ENCODE results near the gene RAD23A. TPM values are rescaled to one million over a fixed set of nuclear protein-coding genes. Genes with fewer than 3 reads are reported as not detected.

Gene RAD23A
- total and polyA plus RNA-seq, 2 donors (not counting 3 experiments of a cell fraction or from before 2014, with no cell fraction given), result 66.9 to 102 TPM

DNA sequence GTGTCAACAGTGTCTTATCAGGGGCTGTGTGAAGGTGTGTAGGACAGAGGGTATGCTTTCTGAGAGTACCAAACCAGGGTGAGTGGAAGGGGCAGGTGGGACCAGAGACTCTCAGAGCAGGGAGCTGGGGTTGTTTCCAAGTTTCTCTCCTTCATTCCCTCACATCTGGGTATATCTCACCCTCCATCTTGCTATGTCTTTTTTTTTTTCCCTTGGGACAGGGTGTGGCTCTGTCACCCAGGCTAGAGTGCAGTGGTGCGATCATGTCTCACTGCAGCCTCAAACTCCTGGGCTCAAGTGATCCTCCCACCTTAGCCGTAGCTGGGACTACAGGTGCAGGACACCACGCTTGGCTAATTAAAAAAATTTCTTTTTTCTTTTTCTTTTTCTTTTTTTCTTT, 34.3 kb downstream of the RAD23A start:
- Histone ChIP-seq H3K9ac (replicated peaks; ENCODE audit: extremely low read depth, insufficient read depth, low read length) (no peak overlapping the region), H4K20me1 (replicated peaks; ENCODE audit: control insufficient read depth, extremely low read depth, insufficient read depth, low read length) (no peaks in the 10 kb centered on the region), H3K27ac (ENCODE audit: insufficient read depth, low read depth, low read length) (no peak overlapping the region), H3K4me3 (replicated peaks in 1 of 3; ENCODE audit: insufficient read depth in 1 of 3, low read depth in 1 of 3, low read length in 3 of 3) (no peak overlapping the region), H3K36me3 (ENCODE audit: control insufficient read depth in 2 of 2, extremely low read depth in 1 of 2, insufficient read depth in 2 of 2, low read length in 2 of 2) (no peaks in the 10 kb centered on the region), H3K4me1 (ENCODE audit: control insufficient read depth, extremely low read depth, insufficient read depth, low read length) (peaks cover 2% of the 10 kb centered on the region), H3K4me2 (ENCODE audit: insufficient read depth, low read length) (no peak overlapping the region), H2AFZ (ENCODE audit: low read depth, low read length) (no peak overlapping the region), H3K27me3 (ENCODE audit: control insufficient read depth in 2 of 2, insufficient read depth in 2 of 2, low read length in 2 of 2) (no peaks in the 10 kb centered on the region), H3K9me3 (replicated peaks; ENCODE audit: control insufficient read depth, insufficient read depth, low read length) (no peaks in the 10 kb centered on the region), H3K79me2 (ENCODE audit: control insufficient read depth, insufficient read depth, low read length) (no peaks in the 10 kb centered on the region), H3K9me1 (replicated peaks; ENCODE audit: control insufficient read depth, extremely low read depth, insufficient read depth, low read length) (no peaks in the 10 kb centered on the region)
- ChIA-PET CTCF (interaction anchor here (1.0 to 13.4 kb wide), 9 partner anchors 15 to 298 kb away, joined by 3 to 543 read pairs (median 5); no protein-coding TSS in a partner anchor), POLR2A (no interaction called here)
- intact Hi-C loops (cut with micrococcal nuclease), result loop anchor here (5.0 kb wide), 1 partner anchor 172 kb away; the partner anchor contains the start of genes IER2 and STX10
- dilution Hi-C loops (cut with MboI; ENCODE audit: extremely low pct_ligation_motif_present, low sequenced_read_pairs), result no loop called here
- FAIRE-seq (no peak), DNase-seq (ENCODE audit: low read depth, low spot score) (no peak)
- TF ChIP-seq FOS (IDR thresholded peaks at IDR 0.05; ENCODE audit: borderline replicate concordance, insufficient read depth, low read length) (no peak), JUN (IDR thresholded peaks at IDR 0.05; ENCODE audit: borderline replicate concordance, insufficient read depth, insufficient read length, low read depth) (no peak), MYC (IDR thresholded peaks at IDR 0.05; ENCODE audit: low read depth, low read length) (no peak)
- no TSS peak for BruUV-seq (replicated peaks)

DNA sequence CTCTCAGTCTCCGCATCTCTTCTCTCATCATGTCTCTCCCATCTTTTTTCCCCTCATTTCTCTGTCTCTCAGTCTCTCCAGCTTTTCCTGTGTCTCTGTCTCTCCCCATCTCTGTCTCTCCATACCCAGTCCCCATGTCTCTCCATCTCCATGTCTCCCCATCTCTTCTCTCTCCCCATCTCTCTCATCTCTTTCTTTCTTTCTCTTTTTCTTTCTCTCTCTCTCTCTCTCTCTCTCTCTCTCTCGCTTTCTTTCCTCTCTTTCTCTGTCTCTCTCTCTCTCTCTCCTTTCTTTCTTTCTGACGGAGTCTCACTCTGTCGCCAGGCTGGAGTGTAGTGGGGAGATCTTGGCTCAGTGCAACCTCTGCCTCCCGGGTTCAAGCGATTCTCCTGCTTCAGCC, 37.0 kb downstream of the RAD23A start:
- Histone ChIP-seq H3K9me3 (replicated peaks; ENCODE audit: control insufficient read depth, insufficient read depth, low read length) (no peaks in the 10 kb centered on the region), H3K27ac (ENCODE audit: insufficient read depth, low read depth, low read length) (no peak overlapping the region), H3K36me3 (ENCODE audit: control insufficient read depth in 2 of 2, extremely low read depth in 1 of 2, insufficient read depth in 2 of 2, low read length in 2 of 2) (no peaks in the 10 kb centered on the region), H3K4me1 (ENCODE audit: control insufficient read depth, extremely low read depth, insufficient read depth, low read length) (peaks cover 2% of the 10 kb centered on the region), H3K27me3 (ENCODE audit: control insufficient read depth in 2 of 2, insufficient read depth in 2 of 2, low read length in 2 of 2) (no peaks in the 10 kb centered on the region), H4K20me1 (replicated peaks; ENCODE audit: control insufficient read depth, extremely low read depth, insufficient read depth, low read length) (no peaks in the 10 kb centered on the region), H2AFZ (ENCODE audit: low read depth, low read length) (no peak overlapping the region), H3K79me2 (ENCODE audit: control insufficient read depth, insufficient read depth, low read length) (no peaks in the 10 kb centered on the region), H3K9ac (replicated peaks; ENCODE audit: extremely low read depth, insufficient read depth, low read length) (no peak overlapping the region), H3K4me2 (ENCODE audit: insufficient read depth, low read length) (no peak overlapping the region), H3K9me1 (replicated peaks; ENCODE audit: control insufficient read depth, extremely low read depth, insufficient read depth, low read length) (no peaks in the 10 kb centered on the region), H3K4me3 (replicated peaks in 1 of 3; ENCODE audit: insufficient read depth in 1 of 3, low read depth in 1 of 3, low read length in 3 of 3) (no peak overlapping the region)
- dilution Hi-C loops (cut with MboI; ENCODE audit: extremely low pct_ligation_motif_present, low sequenced_read_pairs), result no loop called here
- FAIRE-seq, result no peak
- CTCF ChIA-PET, result interaction anchor here (0.8 to 13.4 kb wide), 5 partner anchors 17 to 111 kb away, joined by 3 to 543 read pairs (median 11); no protein-coding TSS in a partner anchor
- TF ChIP-seq EZH2 (IDR thresholded peaks at IDR 0.05; ENCODE audit: borderline replicate concordance, low read depth, low read length, severe bottlenecking) (no peak), JUN (IDR thresholded peaks at IDR 0.05; ENCODE audit: borderline replicate concordance, insufficient read depth, insufficient read length, low read depth) (no peak), POLR2AphosphoS5 (IDR thresholded peaks at IDR 0.05; ENCODE audit: insufficient read depth, low read depth, low read length) (no peak), GATA2 (IDR thresholded peaks at IDR 0.05; ENCODE audit: insufficient read depth, insufficient read length, low read depth, low read length) (no peak), POLR2A (IDR thresholded peaks at IDR 0.05; ENCODE audit: low read depth, low read length) (no peak), FOS (IDR thresholded peaks at IDR 0.05; ENCODE audit: borderline replicate concordance, insufficient read depth, low read length) (no peak), MYC (IDR thresholded peaks at IDR 0.05; ENCODE audit: low read depth, low read length) (no peak)
- TF ChIP-seq, protein P1, sequence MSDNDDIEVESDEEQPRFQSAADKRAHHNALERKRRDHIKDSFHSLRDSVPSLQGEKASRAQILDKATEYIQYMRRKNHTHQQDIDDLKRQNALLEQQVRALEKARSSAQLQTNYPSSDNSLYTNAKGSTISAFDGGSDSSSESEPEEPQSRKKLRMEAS (IDR thresholded peaks at IDR 0.05; ENCODE audit: insufficient read depth, insufficient read length), result no peak
- TF ChIP-seq, protein P2, sequence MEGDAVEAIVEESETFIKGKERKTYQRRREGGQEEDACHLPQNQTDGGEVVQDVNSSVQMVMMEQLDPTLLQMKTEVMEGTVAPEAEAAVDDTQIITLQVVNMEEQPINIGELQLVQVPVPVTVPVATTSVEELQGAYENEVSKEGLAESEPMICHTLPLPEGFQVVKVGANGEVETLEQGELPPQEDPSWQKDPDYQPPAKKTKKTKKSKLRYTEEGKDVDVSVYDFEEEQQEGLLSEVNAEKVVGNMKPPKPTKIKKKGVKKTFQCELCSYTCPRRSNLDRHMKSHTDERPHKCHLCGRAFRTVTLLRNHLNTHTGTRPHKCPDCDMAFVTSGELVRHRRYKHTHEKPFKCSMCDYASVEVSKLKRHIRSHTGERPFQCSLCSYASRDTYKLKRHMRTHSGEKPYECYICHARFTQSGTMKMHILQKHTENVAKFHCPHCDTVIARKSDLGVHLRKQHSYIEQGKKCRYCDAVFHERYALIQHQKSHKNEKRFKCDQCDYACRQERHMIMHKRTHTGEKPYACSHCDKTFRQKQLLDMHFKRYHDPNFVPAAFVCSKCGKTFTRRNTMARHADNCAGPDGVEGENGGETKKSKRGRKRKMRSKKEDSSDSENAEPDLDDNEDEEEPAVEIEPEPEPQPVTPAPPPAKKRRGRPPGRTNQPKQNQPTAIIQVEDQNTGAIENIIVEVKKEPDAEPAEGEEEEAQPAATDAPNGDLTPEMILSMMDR (IDR thresholded peaks at IDR 0.05; ENCODE audit: extremely low read depth in 1 of 2, insufficient read depth in 1 of 2, low read depth in 1 of 2, low read length in 2 of 2), result no peak
- no TSS peak for BruUV-seq (replicated peaks)
- POLR2A ChIA-PET, result no interaction called here
- DNase-seq (ENCODE audit: low read depth, low spot score), result no peak
- intact Hi-C loops (cut with micrococcal nuclease), result loop anchor here (1.0 kb wide), 4 partner anchors 52 to 112 kb away; no protein-coding TSS in a partner anchor
